ENCODE measurements around the gene QDPR. TPM values are rescaled to one million over a fixed set of nuclear protein-coding genes. Genes with fewer than 3 reads are reported as not detected.
"Not testable (repeated sequence)": the region's sequence is repeated elsewhere in the genome, so short reads cannot be mapped to it uniquely, and the experiment has no call there.

The QDPR gene
- total and polyA plus RNA-seq, 8 donors = 36.6 to 51.2 (median 45.3) TPM

DNA sequence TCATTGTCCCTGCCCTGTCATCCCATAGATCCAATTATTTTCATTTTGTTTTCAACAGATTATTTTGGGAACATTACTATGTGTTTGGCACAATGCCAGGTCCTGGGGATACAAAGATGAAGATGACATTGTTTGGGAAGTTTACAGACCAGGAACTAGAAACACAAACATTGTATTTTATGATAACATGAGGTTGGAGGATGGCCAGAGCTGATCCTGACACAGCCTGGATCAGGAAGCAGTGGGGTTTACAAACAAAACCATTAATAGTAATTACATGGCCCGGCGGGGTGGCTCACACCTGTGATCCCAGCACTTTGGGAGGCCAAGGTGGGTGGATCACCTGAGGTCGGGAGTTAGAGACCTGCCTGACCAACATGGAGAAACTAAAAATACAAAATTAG is 32.9 kb upstream of the QDPR start:
- DNase-seq (peak in 1 of 4 donors; percentile 22), ATAC-seq (no peak)
- Histone ChIP-seq H3K4me1 (peaks cover 0 to 5% of the 10 kb centered on the region in 2 donors), H3K9me3 (no peaks in the 10 kb centered on the region), H3K36me3 (no peaks in the 10 kb centered on the region), H3K27me3 (no peaks in the 10 kb centered on the region), H3K4me3 (no peak overlapping the region), H3K27ac (peak overlapping the region in 1 of 2 donors; percentile 20)
- intact Hi-C loops (cut with DNase I) = loop anchor here in 1 of 2 donors (5.0 kb wide), 1 partner anchor 92 kb away; no protein-coding TSS in a partner anchor
- no peak for TF ChIP-seq CTCF (IDR thresholded peaks at IDR 0.05)

DNA sequence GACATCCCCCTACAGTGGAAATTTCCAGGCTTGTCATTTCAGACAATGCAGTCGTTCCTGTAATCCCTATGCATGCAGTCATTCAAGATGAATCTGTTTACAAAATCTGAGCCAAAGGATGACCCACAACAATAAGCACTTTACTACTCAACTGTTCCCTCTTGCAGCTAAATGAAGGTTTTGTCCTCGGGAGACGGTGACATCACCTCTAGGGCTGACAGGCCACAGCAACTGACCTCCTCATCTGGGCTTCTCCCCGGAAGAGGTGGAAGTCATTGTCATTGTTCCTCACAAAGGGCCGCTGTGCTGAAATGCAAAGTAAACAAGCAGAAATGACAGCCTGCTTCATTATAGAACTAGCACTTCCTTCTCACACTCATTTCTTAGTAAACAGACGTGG is 32.3 kb upstream of the QDPR start:
- intact Hi-C loops (cut with DNase I) = no loop called here
- no peak overlapping the region for H3K4me3 ChIP-seq
- H3K36me3 ChIP-seq = no peaks in the 10 kb centered on the region
- no peaks in the 10 kb centered on the region for H3K27me3 ChIP-seq
- no peak for DNase-seq
- peaks cover 0 to 5% of the 10 kb centered on the region in 2 donors for H3K4me1 ChIP-seq
- no peak for TF ChIP-seq CTCF (IDR thresholded peaks at IDR 0.05)
- ATAC-seq = no peak
- peak overlapping the region in 1 of 2 donors; percentile 20 for H3K27ac ChIP-seq
- H3K9me3 ChIP-seq = no peaks in the 10 kb centered on the region

GRCh38 chr4:17537060-17537459 is 25.2 kb upstream of the QDPR start:
- H3K36me3 ChIP-seq; H3K4me1 ChIP-seq; H3K27ac ChIP-seq; ATAC-seq; DNase-seq; H3K4me3 ChIP-seq; H3K27me3 ChIP-seq; intact Hi-C loops (cut with DNase I); H3K9me3 ChIP-seq: not testable (repeated sequence)

DNA sequence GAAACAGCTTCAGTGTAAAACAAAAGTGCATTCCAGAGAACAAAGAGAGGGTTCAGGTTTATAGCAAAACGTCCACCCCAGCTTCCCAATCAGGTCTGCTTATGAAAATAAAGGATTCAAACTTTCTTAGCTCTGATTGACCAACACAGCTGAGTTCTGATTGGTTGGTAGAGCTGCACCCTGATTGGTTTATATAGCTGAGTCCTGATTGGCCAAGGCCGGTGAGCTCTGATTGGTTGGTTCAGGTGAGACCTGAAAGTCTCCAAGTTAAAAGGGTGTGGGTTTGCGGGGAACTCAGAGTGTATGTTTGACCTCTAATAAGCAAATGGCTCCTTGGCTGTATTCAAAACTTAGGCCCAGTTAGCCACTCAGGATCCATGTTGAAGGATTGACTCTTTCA is 24.0 kb upstream of the QDPR start:
- no peaks in the 10 kb centered on the region for H3K36me3 ChIP-seq
- TF ChIP-seq CTCF (IDR thresholded peaks at IDR 0.05) = no peak
- H3K4me3 ChIP-seq = no peak overlapping the region
- H3K27ac ChIP-seq = no peak overlapping the region
- intact Hi-C loops (cut with DNase I) = no loop called here
- no peaks in the 10 kb centered on the region for H3K27me3 ChIP-seq
- no peaks in the 10 kb centered on the region for H3K4me1 ChIP-seq
- DNase-seq (no peak), ATAC-seq (no peak)
- H3K9me3 ChIP-seq = no peaks in the 10 kb centered on the region

GRCh38 chr4:17535242-17535641 is 23.4 kb upstream of the QDPR start:
- ATAC-seq = no peak

More at GRCh38 chr4:17535242-17535641, 23.4 kb upstream of the QDPR start:
- H3K4me3 ChIP-seq = no peak overlapping the region
- intact Hi-C loops (cut with DNase I) = no loop called here
- H3K36me3 ChIP-seq = no peaks in the 10 kb centered on the region
- H3K9me3 ChIP-seq = no peaks in the 10 kb centered on the region
- DNase-seq = no peak
- no peak for TF ChIP-seq CTCF (IDR thresholded peaks at IDR 0.05)
- no peaks in the 10 kb centered on the region for H3K27me3 ChIP-seq
- no peak overlapping the region for H3K27ac ChIP-seq
- no peaks in the 10 kb centered on the region for H3K4me1 ChIP-seq
